H1 (cell line): ENCODE measurements around the gene COL16A1. TPM values are rescaled to one million over a fixed set of nuclear protein-coding genes. Genes with fewer than 3 reads are reported as not detected.

ENCODE experiments used
- CTCF ChIA-PET: fragments of 300-600 bp; sonication (Branson Sonifier 250); formaldehyde crosslinking; loops from one replicate; lab custom pipeline; 2021; ENCODE audit not compliant: partially characterized antibody; lab: Charles Lee
- POLR2A ChIA-PET: fragments of 300-600 bp; sonication (Branson Sonifier 250); formaldehyde crosslinking; loops from one replicate; lab custom pipeline; 2021; ENCODE audit warnings: inconsistent platforms; ENCODE audit not compliant: partially characterized antibody; lab: Charles Lee
- DNase-seq, 2 experiments: peaks; one replicate each; pipeline versions ENCODE4 v3.0.0 to v3.0.0-alpha.2; 2010 to 2022; ENCODE audit warnings: low spot score in 2 of 2, low read depth in 1 of 2, mixed read lengths in 1 of 2
- FAIRE-seq: peaks from 2 replicates; lab custom pipeline; 2011; peaks lifted over from hg19 to GRCh38; lab: Jason Lieb, UNC
- H2AFZ ChIP-seq: 2 replicates; pipeline ENCODE4 v1.8.1; 2012; ENCODE audit warnings: low read length, inconsistent platforms
- H2AK5ac ChIP-seq: 2 replicates; pipeline ENCODE4 v1.6.1; 2013; ENCODE audit warnings: low read depth, low read length
- H2BK120ac ChIP-seq: replicated peaks from 2 replicates; pipeline ENCODE3; 2013; ENCODE audit warnings: low read depth, low read length, inconsistent platforms
- H2BK12ac ChIP-seq: 2 replicates; pipeline ENCODE4 v1.6.1; 2013; ENCODE audit warnings: low read depth, low read length
- H2BK15ac ChIP-seq: 2 replicates; pipeline ENCODE4 v1.6.1; 2013; ENCODE audit warnings: low read length
- H2BK20ac ChIP-seq: 2 replicates; pipeline ENCODE4 v1.6.1; 2013; ENCODE audit warnings: low read length
- H2BK5ac ChIP-seq: 2 replicates; pipeline ENCODE4 v1.6.1; 2013; ENCODE audit warnings: low read depth, low read length
- H3K14ac ChIP-seq: 2 replicates; pipeline ENCODE4 v1.6.1; 2013; ENCODE audit warnings: inconsistent platforms; ENCODE audit not compliant: insufficient read length
- H3K18ac ChIP-seq: 2 replicates; pipeline ENCODE4 v1.6.1; 2013; ENCODE audit warnings: low read length; ENCODE audit errors: extremely low read depth
- H3K23ac ChIP-seq: 2 replicates; pipeline ENCODE4 v1.6.1; 2013; ENCODE audit warnings: inconsistent platforms; ENCODE audit not compliant: insufficient read length
- H3K23me2 ChIP-seq: 2 replicates; pipeline ENCODE4 v1.6.1; 2013; ENCODE audit warnings: low read depth, low read length
- H3K27ac ChIP-seq: 2 replicates; pipeline ENCODE4 v1.6.1; 2011; ENCODE audit warnings: low read depth, low read length, inconsistent platforms
- H3K27me3 ChIP-seq, 4 experiments: replicated peaks in 1 of 4; 1 replicate in 1 of 4; 2 replicates in 3 of 4; pipeline versions ENCODE4 v1.6.1 to v1.8.1; 2011 to 2013; ENCODE audit warnings: low read length in 3 of 4, mild to moderate bottlenecking in 3 of 4, inconsistent platforms in 2 of 4, mixed read lengths in 2 of 4, moderate library complexity in 1 of 4; ENCODE audit not compliant: control insufficient read depth in 3 of 4, insufficient read depth in 3 of 4; ENCODE audit errors: extremely low read depth in 1 of 4
- H3K36me3 ChIP-seq, 4 experiments: 2 replicates each; pipeline versions ENCODE4 v1.6.1 to v1.8.1; 2011 to 2013; ENCODE audit warnings: mild to moderate bottlenecking in 4 of 4, low read length in 3 of 4, moderate library complexity in 2 of 4, control low read depth in 1 of 4, inconsistent platforms in 1 of 4; ENCODE audit not compliant: insufficient read depth in 4 of 4, control insufficient read depth in 2 of 4
- H3K4ac ChIP-seq: replicated peaks from 2 replicates; pipeline ENCODE3; 2013; ENCODE audit warnings: low read length, low read depth, mixed read lengths, inconsistent platforms; ENCODE audit not compliant: insufficient read length
- H3K4me1 ChIP-seq, 4 experiments: replicated peaks in 1 of 4; 1 replicate in 1 of 4; 2 replicates in 3 of 4; pipeline versions ENCODE4 v1.6.1 to v1.8.1; 2011 to 2013; ENCODE audit warnings: low read length in 3 of 4, inconsistent platforms in 2 of 4, mixed read lengths in 1 of 4; ENCODE audit not compliant: insufficient read depth in 4 of 4, control insufficient read depth in 3 of 4
- H3K4me2 ChIP-seq, 2 experiments: 2 replicates each; pipeline versions ENCODE4 v1.6.1 to v1.8.1; 2011 to 2013; ENCODE audit warnings: low read depth in 2 of 2, low read length in 2 of 2, control low read depth in 1 of 2, inconsistent platforms in 1 of 2, mild to moderate bottlenecking in 1 of 2; ENCODE audit not compliant: insufficient read depth in 1 of 2
- H3K4me3 ChIP-seq, 4 experiments: fragments of 200-600, 300-600 bp in 1 of 4; sonication (generic), shearing (Covaris generic), sonication (Bioruptor Twin) in 1 of 4; 2 replicates each; pipeline versions ENCODE4 v1.5.1 to v1.8.1; 2011 to 2016; ENCODE audit warnings: low read length in 4 of 4, low read depth in 3 of 4, control low read depth in 2 of 4, inconsistent platforms in 2 of 4, mild to moderate bottlenecking in 2 of 4, mixed read lengths in 1 of 4, moderate library complexity in 1 of 4; ENCODE audit not compliant: insufficient read depth in 2 of 4; ENCODE audit errors: extremely low read depth in 1 of 4
- H3K56ac ChIP-seq: replicated peaks from 2 replicates; pipeline ENCODE3; 2013; ENCODE audit warnings: low read depth, mild to moderate bottlenecking, mixed read lengths, low read length, inconsistent platforms; ENCODE audit not compliant: insufficient read length
- H3K79me1 ChIP-seq: 2 replicates; pipeline ENCODE4 v1.6.1; 2013; ENCODE audit warnings: low read depth, low read length, control low read depth
- H3K79me2 ChIP-seq, 2 experiments: 2 replicates each; pipeline versions ENCODE4 v1.6.1 to v1.8.1; 2012 to 2013; ENCODE audit warnings: low read length in 2 of 2, mild to moderate bottlenecking in 2 of 2, inconsistent platforms in 1 of 2; ENCODE audit not compliant: insufficient read depth in 2 of 2, control insufficient read depth in 1 of 2
- H3K9ac ChIP-seq, 4 experiments: replicated peaks in 1 of 4; 1 replicate in 1 of 4; 2 replicates in 3 of 4; pipeline versions ENCODE4 v1.6.1 to v1.8.1; 2011 to 2013; ENCODE audit warnings: low read depth in 3 of 4, low read length in 3 of 4, control low read depth in 2 of 4, mild to moderate bottlenecking in 2 of 4, moderate library complexity in 2 of 4, inconsistent platforms in 1 of 4; ENCODE audit errors: extremely low read depth in 1 of 4
- H3K9me3 ChIP-seq, 2 experiments: 2 replicates each; pipeline versions ENCODE4 v1.6.1 to v1.8.1; 2012 to 2013; ENCODE audit warnings: mild to moderate bottlenecking in 2 of 2, moderate library complexity in 2 of 2, control low read depth in 1 of 2, inconsistent platforms in 1 of 2, low read depth in 1 of 2, low read length in 1 of 2, mixed read lengths in 1 of 2; ENCODE audit not compliant: insufficient read depth in 2 of 2
- H4K20me1 ChIP-seq, 2 experiments: replicated peaks in 1 of 2; 2 replicates each; pipeline versions ENCODE3 to v1.8.1; 2011 to 2013; ENCODE audit warnings: inconsistent platforms in 2 of 2, low read length in 2 of 2, mild to moderate bottlenecking in 1 of 2; ENCODE audit not compliant: insufficient read depth in 2 of 2, control insufficient read depth in 1 of 2
- H4K5ac ChIP-seq: 2 replicates; pipeline ENCODE4 v1.6.1; 2013; ENCODE audit warnings: low read length, low read depth, mixed read lengths, inconsistent platforms; ENCODE audit not compliant: insufficient read length
- H4K8ac ChIP-seq: 2 replicates; pipeline ENCODE4 v1.8.0; 2013; ENCODE audit warnings: mild to moderate bottlenecking, moderate library complexity, low read length, inconsistent platforms; ENCODE audit not compliant: insufficient read depth; ENCODE audit errors: extremely low read depth
- H4K91ac ChIP-seq: replicated peaks from 2 replicates; pipeline ENCODE3; 2013; ENCODE audit warnings: low read length, mixed read lengths, inconsistent platforms; ENCODE audit not compliant: insufficient read length
- CEBPB ChIP-seq: IDR thresholded peaks from 2 replicates; pipeline ENCODE4 v1.6.1; 2012; ENCODE audit warnings: low read depth, low read length
- EZH2 ChIP-seq: fragments of 200-600 bp; sonication (generic); IDR thresholded peaks from 2 replicates; pipeline ENCODE4 v1.7.1; 2012; ENCODE audit warnings: low read depth, mild to moderate bottlenecking, moderate library complexity, low read length, inconsistent platforms; ENCODE audit not compliant: severe bottlenecking
- KDM5A ChIP-seq: fragments of 200-600 bp; IDR thresholded peaks from 2 replicates; pipeline ENCODE4 v1.7.1; 2012; ENCODE audit warnings: mild to moderate bottlenecking, low read length, inconsistent platforms, mixed read lengths
- SP1 ChIP-seq: IDR thresholded peaks from 2 replicates; pipeline ENCODE4 v1.6.1; 2011; ENCODE audit warnings: low read depth, low read length
- TBP ChIP-seq: IDR thresholded peaks from 2 replicates; pipeline ENCODE4 v1.6.1; 2011; ENCODE audit warnings: low read depth, low read length, improper control_type of control experiment
- WGBS, 2 experiments: shearing (Covaris generic) in 1 of 2; methylation state at CpG; one replicate each; pipeline versions ENCODE4 v1.1.6 to v1.1.7; 2013 to 2015; ENCODE audit warnings: low lambda C conversion rate in 2 of 2, mixed read lengths in 2 of 2, inconsistent platforms in 1 of 2, low coverage in 1 of 2, missing lambda C conversion rate in 1 of 2; ENCODE audit not compliant: insufficient replicate concordance in 2 of 2, insufficient coverage in 1 of 2, insufficient read length in 1 of 2; ENCODE audit errors: extremely low coverage in 1 of 2, missing lambda C conversion rate in 1 of 2; 5-methylcytosine and 5-hydroxymethylcytosine counted together
- polyA plus RNA-seq, 7 experiments: library from polyadenylated mRNA; depleted of rRNA in 3 of 7; stranded (reverse) in 5 of 7; unstranded in 2 of 7; fragments of >200 nt in 5 of 7; fragments of 200-250 nt in 2 of 7; gene quantifications; 1 replicate in 5 of 7; 2 replicates in 1 of 7; 4 replicates in 1 of 7; pipeline versions ENCODE4 v1.2.1 to v1.2.3, GENCODE V29; 2011 to 2013; ENCODE audit warnings: missing spikeins in 2 of 7, mixed read lengths in 2 of 7
- total RNA-seq: library from RNA; stranded (reverse); fragmentation: NEBNext Ultra II Directional; extraction: Animal tissue kit (Norgen Biotek cat#: 25700); gene quantifications from 2 replicates; pipeline ENCODE4 v1.2.1, GENCODE V29; 2021

Gene COL16A1
- total and polyA plus RNA-seq, 2 of the 8 experiments (the other 6 are each of a cell fraction or from before 2014, with no cell fraction given), result 2.0 to 10.5 TPM

- no peak overlapping the region for H2BK5ac ChIP-seq
- no peaks in the 10 kb centered on the region for H4K20me1 ChIP-seq
- no peak overlapping the region for H3K56ac ChIP-seq
- no peaks in the 10 kb centered on the region for H3K9me3 ChIP-seq
- ChIA-PET POLR2A (interaction anchor here (0.9 kb wide), 1 partner anchor 9 kb away, joined by 3 read pairs; no protein-coding TSS in a partner anchor), CTCF (interaction anchor here (0.7 to 11.5 kb wide), 13 partner anchors 9 to 127 kb away, joined by 3 to 181 read pairs (median 7); no protein-coding TSS in a partner anchor)
- H3K79me1 ChIP-seq, result no peaks in the 10 kb centered on the region
- no peaks in the 10 kb centered on the region for H3K79me2 ChIP-seq
- H4K5ac ChIP-seq, result no peak overlapping the region
- H4K91ac ChIP-seq, result no peak overlapping the region
- no peak overlapping the region for H3K9ac ChIP-seq
- no peak for DNase-seq
- FAIRE-seq, result no peak
- peak overlapping the region; percentile 40; the same call in 1 of the 2 replicates for H2BK12ac ChIP-seq
- no peak overlapping the region for H3K4ac ChIP-seq
- H3K27me3 ChIP-seq, result no peaks in the 10 kb centered on the region; a peak in 1 of 7 replicates
- no peak overlapping the region for H3K23ac ChIP-seq
- WGBS, 2 experiments, result 90% methylated on average over 11 of the region's 11 CpGs; no CpG with 5 or more reads in 1 of the 2 experiments
- peak overlapping the region; percentile 83; the same call in 1 of the 2 replicates for H2BK15ac ChIP-seq
- peaks cover 5% of the 10 kb centered on the region for H3K23me2 ChIP-seq
- no peak overlapping the region for H3K4me2 ChIP-seq
- H2AK5ac ChIP-seq, result no peak overlapping the region; the same call in 1 of the 2 replicates
- no peak overlapping the region for H4K8ac ChIP-seq
- peak overlapping the region; percentile 7; the same call in 1 of the 2 replicates for H2BK20ac ChIP-seq
- H3K36me3 ChIP-seq, result no peaks in the 10 kb centered on the region
- no peak overlapping the region for H2AFZ ChIP-seq
- no peak overlapping the region for H3K4me3 ChIP-seq
- H2BK120ac ChIP-seq, result peak overlapping the region; percentile 2
- peaks cover 9 to 29% (median 18%) of the 10 kb centered on the region in 4 experiments for H3K4me1 ChIP-seq
- no peak for TF ChIP-seq EZH2
- no peak for TF ChIP-seq TBP
- TF ChIP-seq KDM5A, result no peak
- no peak for TF ChIP-seq CEBPB
- no peak for TF ChIP-seq SP1
- H3K27ac ChIP-seq, result no peak overlapping the region
- no peak overlapping the region for H3K14ac ChIP-seq
- H3K18ac ChIP-seq, result no peak overlapping the region
Measured at GRCh38 chr1:31708324-31708723, 4.5 kb upstream of the COL16A1 start.
